HG02938 (cell line): ENCODE data around the gene PSMG3.
"Not testable (repeated sequence)": the region's sequence is repeated elsewhere in the genome, so short reads cannot be mapped to it uniquely, and the experiment has no call there.

Experiments used
- ATAC-seq: cut with Tn5 transposase; IDR thresholded peaks from one replicate; pipeline ENCODE4 v1.9.1; 2021; ENCODE audit warnings: mild to moderate bottlenecking, moderate library complexity; ENCODE audit not compliant: unreplicated experiment

PSMG3 gene

DNA sequence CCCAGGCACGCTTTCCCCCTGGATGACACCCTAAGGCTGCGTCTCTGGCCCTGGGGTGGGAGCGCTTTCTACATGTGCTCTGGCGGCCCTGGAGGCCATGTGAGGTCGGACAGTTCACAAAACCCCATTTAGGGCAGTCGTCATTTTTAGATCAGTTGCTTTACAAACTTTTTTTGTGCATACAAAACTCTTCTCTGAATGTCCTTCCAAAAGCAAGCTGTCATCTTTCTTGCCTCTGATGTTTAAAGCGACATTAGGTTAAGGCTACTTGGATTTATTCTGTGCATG is 33.4 kb downstream of the PSMG3 start:
- ATAC-seq = no peak

DNA sequence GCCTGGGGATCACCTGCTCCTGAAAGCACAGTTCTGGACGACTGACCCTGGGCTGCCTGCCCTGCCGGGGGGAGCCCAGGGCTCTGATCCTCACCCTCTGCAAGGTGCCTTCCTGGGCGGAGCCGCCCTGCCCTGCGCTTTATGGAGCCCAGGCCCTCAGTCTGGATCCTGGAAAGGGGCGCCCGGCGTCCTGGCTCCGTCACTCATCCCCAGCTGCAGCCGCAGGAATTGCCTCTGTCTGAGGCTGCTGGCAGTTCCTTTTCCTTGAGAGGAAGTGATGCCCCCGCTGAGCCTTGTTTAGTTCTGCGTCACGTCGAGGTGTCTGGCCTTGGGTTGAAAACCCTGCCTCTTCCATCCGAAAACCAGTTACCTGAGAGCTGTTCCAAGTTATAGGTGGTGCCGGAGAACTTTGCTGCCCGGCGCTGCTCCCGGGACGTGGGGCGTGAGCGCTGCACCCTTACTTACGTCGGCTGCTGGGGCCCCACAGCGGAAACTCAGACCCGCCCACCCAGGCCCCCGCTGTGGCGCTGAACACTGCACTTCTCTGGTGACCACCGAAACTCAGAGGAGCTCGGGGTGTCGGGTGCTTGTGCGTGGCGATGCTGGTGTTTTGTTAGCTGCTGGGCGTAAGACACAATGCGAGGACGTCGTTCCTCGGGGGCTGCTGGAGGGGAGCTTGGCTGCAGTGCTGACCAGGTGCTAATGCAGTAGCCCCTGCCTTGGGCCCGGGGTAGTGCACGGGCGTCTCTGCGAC is 34.0 kb downstream of the PSMG3 start:
- no peak for ATAC-seq

- no peak for ATAC-seq
Measured at GRCh38 chr7:1535100-1535458, 34.8 kb downstream of the PSMG3 start.

- ATAC-seq = no peak
Measured at GRCh38 chr7:1534330-1535099, 35.3 kb downstream of the PSMG3 start.

- ATAC-seq = no peak
Measured at GRCh38 chr7:1533547-1534329, 36.1 kb downstream of the PSMG3 start.

GRCh38 chr7:1533255-1533546 is 36.6 kb downstream of the PSMG3 start:
- no peak for ATAC-seq

GRCh38 chr7:1532456-1533254 is 37.2 kb downstream of the PSMG3 start:
- ATAC-seq = no peak

GRCh38 chr7:1531979-1532455 is 37.8 kb downstream of the PSMG3 start:
- ATAC-seq = no peak

DNA sequence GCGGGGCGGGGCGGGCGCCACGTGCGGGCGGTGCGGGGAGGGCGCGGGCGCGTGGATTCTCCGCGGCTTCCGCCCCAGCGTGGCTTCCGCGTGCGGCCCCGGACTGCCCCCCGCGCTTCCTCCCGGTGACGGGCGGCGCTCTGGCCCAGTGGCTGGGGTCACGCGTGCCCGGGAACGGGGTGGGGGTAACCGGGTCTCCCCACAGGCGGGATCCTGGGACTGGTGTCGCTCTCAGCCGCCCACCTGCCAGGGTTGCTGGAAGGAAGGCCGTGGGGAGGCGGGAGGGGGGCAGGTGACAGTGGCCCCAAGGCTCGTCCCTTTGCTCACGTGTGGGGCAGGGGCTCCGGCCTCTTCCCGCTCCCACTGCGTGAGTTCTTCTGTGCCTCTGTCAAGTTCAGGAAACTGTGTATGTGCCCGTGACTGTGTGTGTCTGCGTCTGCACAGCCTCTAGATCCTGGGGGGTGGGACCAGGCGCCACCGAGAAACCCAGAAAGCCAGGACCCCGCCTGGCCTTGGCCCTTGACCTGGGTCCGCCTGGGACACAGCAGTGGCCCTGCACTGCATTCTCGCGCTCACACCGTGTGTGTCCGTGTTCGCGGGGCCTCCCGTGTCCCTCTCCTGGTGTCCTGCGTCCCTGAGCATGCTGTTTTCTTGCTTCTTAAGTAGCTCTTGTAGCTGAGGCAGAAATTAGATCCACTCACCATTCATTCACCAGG is 38.4 kb downstream of the PSMG3 start:
- ATAC-seq = no peak

- no peak for ATAC-seq
Measured at GRCh38 chr7:1530946-1531262, 38.9 kb downstream of the PSMG3 start.

DNA sequence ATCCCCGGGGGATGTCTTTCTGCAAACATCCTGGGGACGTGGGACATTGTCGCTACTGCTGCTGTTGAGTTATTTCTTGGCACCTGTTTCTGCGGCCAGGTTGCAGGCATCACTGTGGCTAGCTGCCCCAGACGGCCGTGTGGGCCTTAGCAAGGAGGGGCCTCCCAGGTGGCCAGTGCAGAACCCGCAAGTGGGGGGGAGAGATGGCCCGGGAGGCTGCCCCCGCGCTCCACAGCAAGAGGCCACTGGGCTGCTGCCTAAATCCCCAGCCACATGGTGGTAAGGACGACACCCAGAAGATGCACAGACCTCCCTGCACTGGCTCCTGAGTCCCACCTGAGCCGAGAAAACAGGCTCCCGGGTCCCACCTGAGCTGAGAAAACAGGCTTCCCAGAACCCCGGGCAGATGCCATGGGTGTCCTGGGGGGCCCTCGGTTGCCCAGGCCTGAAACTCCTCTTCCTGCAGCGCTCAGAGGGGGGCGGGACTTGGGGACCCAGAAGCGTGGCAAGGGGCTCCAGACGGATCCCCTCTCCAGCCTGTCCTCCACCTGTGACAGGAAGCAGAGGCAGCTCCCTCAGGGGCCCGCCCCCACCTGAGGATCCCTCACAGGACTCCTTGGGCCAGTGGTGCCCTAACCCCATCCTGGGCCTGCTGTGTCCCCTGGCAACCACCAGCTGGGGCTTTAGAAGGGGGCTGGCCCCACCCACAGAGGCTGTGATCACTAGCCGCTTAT is 40.3 kb downstream of the PSMG3 start:
- ATAC-seq = no peak

DNA sequence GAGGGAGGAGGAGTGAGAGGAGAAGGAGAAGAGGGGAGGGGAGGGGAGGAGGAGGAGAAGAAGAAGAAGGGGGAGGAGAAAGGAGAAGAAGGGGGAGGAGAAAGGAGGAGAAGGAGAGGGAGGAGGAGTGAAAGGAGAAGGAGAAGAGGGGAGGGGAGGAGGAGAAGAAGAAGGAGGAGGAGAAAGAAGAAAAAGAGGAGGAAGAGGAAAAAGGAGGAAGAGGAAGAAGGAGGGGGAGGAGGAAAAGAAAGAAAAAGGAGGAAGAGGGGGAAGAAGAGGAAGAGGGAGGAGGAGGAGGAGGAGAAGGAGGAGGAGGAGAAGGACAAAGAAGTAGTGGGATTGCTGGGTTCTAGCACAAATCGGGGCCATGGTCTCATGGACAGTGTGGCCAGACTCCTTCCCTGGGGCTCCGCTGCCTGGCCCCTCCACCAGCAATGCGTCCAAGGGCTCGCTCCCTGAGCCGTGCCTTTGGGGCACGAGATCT is 43.5 kb downstream of the PSMG3 start:
- ATAC-seq = no peak

- ATAC-seq = no peak
Measured at GRCh38 chr7:1525409-1525808, 44.4 kb downstream of the PSMG3 start.

DNA sequence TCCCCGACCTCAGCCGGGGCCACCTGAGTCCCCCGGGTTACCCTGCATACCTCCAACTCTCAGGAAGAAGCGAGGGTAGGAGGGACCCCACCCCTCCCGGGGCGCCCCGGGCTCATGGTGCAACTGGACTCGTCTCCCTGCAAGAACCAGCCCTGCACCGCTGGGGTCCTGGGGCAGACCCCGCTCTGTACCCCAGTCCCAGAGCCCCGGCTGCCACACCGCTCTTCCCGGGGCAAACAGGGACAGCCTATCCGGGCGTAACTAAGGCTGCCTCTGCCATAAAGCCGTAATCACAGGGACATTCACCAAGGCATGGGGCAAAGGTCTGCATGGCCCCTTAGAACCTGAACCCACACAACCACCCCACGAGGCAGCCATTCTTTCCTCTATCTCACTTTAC is 46.0 kb downstream of the PSMG3 start:
- ATAC-seq = no peak

DNA sequence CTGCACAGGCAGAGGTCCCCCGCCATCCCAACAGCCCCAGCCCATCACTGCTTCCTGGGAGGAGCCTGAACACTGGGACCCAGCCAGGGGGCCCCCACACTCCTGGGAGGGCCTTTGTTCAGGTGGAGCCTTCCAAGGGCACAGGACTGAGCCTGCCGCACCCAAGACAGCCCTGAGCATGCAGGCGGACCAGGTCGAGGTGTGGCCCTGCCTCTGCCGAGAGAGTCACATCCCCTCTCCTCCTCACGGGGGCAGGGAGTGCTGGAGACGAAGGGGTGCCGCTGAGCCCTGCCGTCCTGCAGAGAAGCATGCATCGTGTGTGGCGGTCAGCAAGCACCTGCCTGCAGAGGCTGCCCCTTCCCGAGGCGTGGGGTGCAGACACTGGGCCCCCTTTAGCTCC is 46.6 kb downstream of the PSMG3 start:
- ATAC-seq = no peak

GRCh38 chr7:1521456-1521855 is 48.4 kb downstream of the PSMG3 start:
- ATAC-seq = no peak

- no peak for ATAC-seq
Measured at GRCh38 chr7:1520539-1521234, 49.1 kb downstream of the PSMG3 start.

GRCh38 chr7:1519322-1519922 is 50.4 kb downstream of the PSMG3 start:
- ATAC-seq = not testable (repeated sequence)
